GM19238 (cell line): Measurements from ENCODE around the gene TECPR1.

Source experiments
- DNase-seq: peaks from one replicate; pipeline ENCODE4 v3.0.0; 2011; ENCODE audit warnings: low spot score; ENCODE audit not compliant: insufficient read length

TECPR1 gene, protein sequence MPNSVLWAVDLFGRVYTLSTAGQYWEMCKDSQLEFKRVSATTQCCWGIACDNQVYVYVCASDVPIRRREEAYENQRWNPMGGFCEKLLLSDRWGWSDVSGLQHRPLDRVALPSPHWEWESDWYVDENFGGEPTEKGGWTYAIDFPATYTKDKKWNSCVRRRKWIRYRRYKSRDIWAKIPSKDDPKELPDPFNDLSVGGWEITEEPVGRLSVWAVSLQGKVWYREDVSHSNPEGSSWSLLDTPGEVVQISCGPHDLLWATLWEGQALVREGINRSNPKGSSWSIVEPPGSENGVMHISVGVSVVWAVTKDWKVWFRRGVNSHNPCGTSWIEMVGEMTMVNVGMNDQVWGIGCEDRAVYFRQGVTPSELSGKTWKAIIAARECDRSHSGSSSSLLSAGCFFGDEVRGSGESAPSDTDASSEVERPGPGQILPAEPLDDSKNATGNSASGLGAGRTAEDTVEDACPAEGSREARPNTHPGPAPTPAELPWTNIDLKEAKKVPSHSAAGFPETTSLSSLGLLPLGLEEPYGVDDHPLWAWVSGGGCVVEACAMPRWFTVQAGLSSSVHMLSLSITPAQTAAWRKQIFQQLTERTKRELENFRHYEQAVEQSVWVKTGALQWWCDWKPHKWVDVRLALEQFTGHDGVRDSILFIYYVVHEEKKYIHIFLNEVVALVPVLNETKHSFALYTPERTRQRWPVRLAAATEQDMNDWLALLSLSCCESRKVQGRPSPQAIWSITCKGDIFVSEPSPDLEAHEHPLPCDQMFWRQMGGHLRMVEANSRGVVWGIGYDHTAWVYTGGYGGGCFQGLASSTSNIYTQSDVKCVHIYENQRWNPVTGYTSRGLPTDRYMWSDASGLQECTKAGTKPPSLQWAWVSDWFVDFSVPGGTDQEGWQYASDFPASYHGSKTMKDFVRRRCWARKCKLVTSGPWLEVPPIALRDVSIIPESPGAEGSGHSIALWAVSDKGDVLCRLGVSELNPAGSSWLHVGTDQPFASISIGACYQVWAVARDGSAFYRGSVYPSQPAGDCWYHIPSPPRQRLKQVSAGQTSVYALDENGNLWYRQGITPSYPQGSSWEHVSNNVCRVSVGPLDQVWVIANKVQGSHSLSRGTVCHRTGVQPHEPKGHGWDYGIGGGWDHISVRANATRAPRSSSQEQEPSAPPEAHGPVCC

DNA sequence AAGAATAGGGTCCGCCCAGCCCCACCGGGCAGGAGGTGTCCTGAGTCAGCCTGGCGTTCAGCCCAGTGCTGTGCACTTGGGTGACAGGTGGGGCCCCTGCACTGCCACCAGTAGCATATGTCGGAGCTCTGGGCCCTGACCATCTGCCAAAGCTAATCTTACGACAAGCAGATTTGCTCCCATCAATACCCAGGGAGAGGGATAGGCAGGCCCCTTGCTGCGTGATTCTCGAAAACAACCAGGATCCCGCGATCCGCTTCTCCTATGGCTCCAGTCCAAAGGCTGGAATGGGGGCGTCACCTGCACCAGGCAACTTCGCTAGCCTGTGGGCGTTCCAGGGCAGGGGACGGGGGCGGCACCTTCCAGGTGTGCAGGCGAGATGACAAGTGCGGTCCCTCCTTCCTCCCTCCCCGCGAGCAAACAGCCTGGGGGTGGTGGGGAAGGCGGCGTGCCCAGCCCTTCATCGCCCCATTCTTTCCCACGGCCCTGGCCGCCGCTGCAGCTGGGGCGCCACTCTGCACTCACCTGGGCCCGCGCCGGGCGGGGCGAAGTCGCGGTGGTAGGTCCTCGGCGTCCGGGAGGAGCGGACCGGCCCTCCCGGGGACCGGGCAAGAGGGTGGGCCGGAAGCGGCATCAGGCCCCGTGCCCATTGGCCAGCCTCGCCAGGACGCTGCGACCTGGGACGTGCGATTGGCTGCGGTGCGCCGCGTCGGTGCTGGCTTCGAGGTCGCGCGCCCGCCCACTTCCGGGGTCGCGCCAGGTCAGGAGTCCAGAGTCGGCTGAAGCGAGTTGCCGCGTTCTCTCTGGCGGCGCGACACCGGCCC, at the start of gene TECPR1:
Gene TECPR1 (minus strand): TSS at position 632 of the 824 bp plus-strand sequence. CDS start 6,086 bp downstream, outside the sequence.
- DNase-seq: peak; percentile 99

DNA sequence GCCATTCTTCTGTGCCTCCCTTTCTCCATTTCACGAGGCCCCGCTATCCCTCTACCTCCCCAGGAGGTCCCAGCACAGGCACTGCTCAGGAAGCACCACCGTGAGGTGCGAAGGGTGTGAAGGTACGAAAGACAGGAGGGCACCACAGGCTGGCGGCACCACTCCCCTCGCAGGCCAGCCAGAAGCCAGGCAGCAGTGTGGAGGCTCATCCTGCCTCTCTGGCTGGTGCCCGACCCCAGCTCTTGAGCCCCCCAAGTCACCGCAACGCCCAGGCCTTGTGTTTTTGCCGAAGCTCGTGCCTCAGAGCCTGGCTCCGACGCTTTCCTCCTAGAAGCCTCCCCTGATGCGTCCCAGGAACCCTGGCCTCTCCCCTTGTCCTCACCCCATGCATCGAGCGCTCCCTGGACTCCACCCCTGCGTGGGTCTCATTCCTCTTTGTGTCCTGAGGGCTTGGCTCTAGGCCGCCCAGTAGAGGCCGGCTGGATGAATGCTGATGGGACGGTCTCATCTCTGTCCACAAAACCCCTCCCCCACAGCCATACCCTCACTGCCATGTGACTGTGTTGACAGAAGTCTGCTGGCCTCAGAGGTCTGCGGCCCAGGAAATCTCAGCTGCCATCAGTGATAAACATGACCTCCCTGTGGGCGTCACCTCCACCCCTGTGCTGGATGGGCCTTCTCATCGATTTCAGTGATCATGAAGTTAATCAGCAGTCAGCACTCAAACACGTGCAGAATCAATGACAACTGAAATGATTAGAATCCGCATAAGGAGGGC, 48.8 kb upstream of the TECPR1 start:
- no peak for DNase-seq

DNA sequence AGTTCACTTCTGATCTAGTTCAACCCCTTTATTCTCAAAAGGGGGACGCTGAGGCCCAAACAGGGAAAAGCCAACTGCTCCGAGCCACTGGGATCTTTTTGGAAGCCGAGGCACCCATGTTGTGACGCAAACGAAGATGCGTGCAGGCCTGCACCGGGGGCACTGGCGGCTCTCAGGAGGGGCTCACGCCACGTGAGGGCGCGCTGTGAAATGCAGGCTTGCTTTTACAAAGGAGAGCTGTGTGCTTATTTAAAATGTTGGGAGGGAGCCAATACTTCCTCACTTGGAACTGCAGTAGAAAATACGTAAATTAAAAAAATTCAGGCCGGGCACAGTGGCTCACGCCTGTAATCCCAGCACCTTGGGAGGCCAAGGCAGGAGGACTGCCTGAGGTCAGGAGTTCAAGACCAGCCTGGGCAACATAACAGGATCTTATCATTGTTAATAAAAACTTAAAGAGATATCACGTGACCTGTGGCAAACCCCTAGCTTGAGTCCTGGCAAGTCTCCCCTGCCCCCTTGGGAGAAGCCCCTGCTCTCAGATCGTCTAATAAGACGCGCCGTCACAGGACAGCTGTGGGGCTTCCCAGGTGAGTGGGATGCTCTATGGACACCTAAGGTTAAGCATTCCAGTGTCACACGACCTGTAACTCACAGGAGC, 45.7 kb upstream of the TECPR1 start:
- no peak for DNase-seq

DNA sequence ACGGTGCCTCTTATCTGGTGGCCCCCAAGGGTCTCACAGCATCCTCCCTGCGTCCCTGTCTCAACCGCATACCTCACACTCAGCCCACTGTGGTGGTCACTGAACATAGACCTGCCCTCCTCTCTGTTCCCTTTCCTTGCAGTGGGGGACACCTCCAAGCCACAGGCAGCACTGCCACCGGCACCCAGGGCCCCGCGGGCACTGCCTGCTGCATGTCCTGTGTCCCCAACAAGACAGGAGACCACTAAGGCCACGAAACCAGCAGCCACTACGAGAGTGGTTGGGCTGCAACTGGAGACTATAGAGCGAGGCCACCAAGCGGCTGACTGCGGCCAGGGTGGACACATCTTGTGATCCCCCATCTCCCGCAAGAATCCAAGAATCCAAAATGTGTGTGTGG, 44.8 kb upstream of the TECPR1 start:
- no peak for DNase-seq

DNA sequence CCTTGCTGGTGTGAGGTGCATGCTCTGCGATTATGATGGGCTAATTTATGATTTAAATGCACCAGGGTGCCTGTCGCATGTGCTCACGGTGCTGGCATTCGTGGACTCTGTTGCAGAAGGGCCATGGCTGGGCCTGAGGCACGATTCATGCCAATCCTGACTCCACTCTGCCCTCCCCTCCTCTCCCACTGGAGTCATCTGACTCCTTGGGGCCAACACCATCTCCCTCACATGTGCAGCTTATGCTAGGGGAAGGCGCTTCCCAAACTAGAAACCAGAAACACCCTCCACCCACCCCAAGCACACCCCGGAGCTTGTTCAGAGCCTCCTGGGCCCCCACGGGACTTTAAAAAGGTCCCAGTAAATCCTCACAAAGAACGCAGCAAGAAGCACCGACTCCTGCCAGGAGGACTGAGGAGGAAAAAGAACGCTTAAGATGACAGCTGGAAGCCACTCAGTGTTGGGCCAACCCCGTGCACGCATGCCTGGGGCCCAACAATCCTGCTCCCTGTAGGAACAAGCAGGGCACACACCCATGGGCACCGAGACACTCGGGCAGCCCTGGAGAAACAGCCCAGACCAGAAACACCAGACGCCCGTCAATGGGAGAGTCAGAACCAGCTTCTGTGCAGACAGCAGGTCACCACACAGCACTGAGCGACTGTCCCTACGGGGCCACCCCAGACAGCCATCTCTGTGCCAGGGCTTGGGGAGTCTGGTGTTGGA, 43.6 kb upstream of the TECPR1 start:
- DNase-seq: no peak

DNA sequence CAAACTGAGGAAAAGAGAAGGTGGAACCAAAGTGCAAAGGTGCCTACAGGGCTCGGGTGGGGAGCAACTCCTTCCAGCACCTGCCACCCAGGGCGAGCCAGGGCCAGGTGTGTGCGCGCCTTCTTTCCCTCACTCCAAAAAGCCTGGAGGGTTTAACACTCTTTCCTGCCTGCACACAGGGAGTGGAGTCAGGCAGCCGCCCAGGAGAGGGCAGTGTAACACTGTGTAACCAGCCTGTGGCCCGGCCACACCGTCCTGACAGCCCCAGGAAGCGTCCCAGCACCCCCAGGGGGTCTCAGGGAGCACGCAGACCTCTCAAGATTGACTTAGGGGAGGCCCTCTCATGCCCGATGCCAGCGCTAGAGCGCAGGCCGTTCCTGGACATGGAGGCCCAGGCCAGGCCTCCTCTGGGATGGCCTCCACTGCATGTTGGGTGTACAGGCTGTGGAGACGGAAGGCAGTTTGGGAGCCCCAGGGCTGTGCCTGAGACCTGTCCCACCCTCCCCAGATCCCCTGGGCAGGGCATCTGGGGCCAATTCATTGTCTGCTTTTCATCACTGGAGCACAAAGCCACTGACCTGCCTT, 42.9 kb upstream of the TECPR1 start:
- DNase-seq: peak; percentile 57

DNA sequence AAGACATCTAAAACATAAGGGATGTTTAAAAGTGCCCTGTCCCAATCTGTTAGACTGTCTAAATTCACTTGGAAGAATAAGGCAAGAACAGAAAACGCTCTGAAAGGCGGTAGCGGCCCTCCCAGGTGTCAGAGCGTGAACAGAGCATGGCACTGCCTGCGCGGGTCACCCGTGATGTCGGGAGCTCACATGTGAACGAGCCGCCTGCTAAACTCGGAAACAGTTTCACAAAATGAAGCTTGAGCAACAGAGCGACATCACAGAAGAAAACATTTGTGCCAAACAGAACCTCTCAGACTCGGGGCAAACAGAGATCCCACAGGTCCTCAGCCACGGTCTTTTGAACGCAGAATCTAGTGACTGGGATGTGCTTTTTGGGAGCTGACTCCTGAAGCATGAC, 42.3 kb upstream of the TECPR1 start:
- no peak for DNase-seq

DNA sequence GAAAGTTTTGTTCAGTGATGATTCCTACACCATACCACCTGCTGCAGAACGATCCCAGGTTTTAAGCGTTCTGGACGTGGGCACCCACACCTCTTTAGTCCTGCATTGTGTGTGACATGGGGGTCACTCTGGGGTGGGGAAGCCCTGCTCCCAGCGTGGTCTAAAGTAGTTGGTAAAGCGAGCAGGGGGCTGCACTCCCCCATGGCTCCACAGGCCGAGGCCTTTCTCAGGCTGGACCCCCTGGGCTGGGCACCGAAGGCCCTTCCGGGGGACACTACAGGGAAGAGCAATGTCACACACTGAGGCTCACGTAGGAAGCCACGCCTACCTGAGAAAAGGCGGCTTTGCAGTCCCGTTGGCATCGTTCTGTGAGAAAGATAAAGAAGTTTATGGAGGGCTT, 41.7 kb upstream of the TECPR1 start:
- no peak for DNase-seq

DNA sequence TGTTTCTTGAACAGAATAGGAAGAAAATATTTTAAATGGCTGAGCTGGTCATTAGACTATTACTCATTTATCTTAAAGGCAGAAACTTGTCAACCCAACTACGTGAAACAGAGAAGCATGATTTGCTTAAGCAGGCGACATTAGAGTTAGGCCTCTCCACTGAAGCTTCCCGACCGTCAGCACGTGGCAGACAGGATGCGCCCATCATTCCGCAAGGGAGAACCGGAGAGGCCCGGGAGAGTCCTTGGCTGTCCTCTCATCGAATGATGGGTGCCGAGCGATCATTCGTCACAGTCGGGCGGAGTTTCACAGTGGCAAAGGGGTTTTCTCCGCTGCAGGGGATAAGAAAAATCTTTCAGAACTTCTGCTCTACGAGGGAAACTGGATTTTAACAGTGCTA, 41.2 kb upstream of the TECPR1 start:
- no peak for DNase-seq

DNA sequence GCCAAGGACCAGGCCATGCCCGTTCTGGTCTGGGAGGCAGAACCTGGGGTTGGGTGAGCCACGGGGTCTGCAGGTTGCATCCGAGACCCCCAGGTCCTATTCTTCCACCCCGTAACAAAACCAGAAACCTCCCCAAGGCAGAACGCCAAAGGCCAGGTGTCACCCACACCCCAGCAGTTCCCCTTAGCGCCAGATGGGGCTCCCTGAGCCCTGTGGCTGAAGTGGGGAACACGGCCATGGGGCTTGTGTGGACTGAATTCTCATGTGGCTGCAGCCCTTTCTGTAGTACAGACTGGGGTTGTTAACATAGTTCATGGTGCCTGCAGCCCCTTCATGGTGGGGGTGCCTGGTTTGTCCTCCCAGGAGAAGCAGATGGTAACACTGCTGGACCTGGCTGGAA, 39.7 kb upstream of the TECPR1 start:
- DNase-seq: no peak

DNA sequence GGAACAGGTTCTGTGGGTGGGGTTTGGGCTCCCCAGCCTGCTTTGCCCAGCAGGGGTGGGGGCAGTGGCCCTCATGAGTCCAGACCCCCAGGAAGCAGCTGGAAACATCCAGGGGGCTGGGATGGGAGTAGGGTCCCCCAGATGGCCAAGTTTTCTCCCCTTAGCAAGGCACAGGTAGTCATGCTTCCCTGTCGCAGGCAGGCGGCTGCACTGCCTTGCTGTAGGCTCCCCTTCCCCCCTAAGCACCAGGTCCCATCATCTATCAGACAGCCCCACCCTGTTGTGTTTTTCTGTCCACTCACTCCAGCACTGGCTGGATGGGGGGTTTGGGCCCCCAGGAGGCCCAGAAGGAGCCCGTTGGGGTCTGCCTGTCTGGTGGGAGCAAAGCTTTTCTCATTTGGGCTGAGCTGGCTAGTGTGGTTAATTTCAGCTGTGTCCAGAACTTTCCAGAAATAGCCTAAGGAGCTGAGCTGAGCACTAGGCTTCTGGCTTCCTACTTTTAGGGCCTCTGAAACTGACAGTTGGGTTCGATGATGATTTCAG, 37.4 kb upstream of the TECPR1 start:
- DNase-seq: no peak

DNA sequence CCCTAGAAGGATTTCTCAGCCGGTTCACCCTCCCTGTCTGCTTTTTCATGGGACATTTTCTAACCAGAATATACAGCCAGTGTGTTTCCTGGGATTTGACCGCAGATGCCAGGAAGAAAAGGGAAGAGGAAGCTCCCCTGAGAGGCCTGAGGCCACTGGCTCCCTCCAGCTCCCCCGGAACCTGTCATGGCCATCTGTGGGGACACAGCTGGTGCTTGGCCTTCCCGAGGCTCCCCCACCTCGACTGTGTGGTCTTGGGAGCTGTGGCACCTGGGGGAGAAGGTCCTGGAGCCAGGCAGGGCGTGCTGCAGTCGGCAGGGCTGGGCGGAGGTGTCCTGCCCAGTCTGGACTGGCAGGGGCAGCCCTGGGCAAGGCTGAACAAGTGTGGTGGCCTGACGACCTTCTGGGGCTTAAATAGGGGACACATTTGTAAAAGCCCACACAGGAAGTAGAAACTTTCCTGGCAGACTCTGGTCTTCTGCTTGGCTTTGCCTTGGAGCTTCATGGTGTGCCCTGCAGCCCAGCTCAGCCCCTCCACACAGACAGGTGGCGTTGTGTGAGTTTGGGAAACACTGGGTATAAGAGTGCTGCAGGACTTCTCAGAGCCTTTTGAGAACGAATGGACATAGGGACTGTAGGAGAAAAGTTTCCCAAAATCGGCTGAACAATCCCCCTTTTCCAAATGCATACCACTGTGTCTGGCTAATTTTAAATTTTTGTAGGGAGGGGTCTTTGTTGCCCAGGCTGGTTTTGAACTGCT, 36.2 kb upstream of the TECPR1 start:
- DNase-seq: no peak

DNA sequence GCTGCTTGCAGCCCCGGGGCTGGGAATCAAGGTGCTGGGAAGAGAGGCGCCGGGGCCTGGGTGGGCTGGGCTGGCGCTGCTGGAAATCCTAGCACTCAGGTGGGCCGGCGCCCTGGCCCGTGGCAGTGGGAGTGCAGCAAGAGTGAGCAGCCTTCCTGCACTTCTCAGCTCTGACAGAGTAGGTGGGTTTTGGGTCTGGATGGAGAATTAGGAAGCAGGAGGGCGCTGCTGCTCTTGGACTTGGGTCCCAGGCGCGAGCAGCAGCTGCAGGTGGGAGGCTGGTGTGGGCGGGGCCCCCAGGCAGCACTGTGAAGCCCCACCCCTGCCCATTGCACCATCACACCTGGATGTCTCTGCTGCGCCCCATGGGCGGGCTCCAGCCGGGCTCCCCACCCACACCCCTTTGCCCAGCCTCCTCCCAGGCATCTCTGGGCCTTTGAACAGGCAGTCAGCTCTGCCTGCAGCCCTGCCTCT, 35.5 kb upstream of the TECPR1 start:
- no peak for DNase-seq

DNA sequence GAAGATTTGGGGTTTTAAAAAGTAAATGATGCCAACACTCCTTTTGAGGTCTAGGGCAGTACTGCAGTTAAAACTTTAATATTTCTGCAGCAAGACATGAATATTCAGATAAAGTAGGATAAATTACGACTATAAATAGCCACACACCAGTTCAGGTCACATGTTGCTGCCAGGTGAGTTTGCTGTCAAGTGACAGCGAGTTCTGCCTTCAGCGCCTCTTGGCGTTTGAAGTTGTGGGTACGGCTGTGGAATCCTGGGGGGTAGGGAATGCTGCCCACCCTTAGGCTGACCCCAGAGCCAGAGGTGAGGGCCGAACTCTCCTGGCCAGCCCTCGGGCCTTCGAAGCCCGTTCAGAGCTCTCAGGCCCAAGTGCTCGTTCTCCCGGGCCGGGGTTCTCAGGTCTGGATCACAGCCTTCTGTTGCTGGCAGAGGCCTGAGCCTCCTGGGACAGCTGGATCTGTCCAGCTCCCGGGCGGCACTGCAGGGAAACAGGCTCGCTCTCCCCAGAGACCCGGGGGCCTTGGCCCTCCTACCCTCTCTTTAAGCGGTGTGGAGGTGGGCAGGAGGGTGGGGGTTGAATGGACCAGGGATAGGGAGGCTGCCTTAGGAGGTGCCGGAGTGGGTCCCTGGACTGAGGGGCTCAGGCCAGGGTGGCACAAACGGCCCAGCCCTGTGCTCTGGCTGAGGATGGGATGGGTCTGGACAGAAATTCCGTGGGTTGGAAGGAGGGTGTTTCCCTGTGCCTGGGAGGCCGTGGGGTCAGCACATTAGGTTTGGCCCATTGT, 34.9 kb upstream of the TECPR1 start:
- DNase-seq: no peak

DNA sequence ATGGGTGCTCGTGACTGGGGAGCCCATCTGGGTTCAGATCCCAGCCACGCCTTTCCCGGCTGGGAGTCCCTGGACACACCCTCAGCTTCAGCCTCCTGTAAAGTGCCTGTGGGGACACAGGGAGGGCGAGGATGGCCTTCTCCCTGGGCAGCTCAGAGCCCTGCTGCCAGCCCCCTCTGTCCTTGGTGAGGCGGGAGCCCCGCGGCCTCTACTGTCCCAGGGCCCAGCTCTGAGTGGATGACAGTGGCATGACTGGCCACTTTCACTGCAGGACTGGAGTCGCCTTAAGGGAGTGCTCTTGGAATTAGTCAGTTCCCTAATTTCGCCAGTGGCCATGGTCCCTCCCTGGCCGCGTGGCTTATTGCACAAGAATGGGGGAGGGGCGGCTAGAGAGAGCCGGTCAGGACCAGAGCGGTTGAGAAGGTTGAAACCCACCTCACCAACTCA, 34.1 kb upstream of the TECPR1 start:
- DNase-seq: no peak
